Coronary artery (tissue), 2 donors: ENCODE data around the gene CISTR.
A peak's percentile ranks its signal among the peaks of the same experiment; 100 is the strongest.

ENCODE experiments used
- DNase-seq: peaks from one replicate; pipeline ENCODE4 v3.0.0-alpha.2; 2017; ENCODE audit warnings: low spot score
- H3K27ac ChIP-seq, 2 donors: fragments of 200-600 bp; sonication (generic); one replicate each; pipeline ENCODE4 v1.5.1; 2016 to 2019
- H3K4me3 ChIP-seq: fragments of 200-600 bp; sonication (generic); 2 replicates; pipeline ENCODE4 v1.5.1; 2016; ENCODE audit warnings: mild to moderate bottlenecking, moderate library complexity
- CTCF ChIP-seq: fragments of 200-600 bp; sonication (generic); IDR thresholded peaks from one replicate; pipeline ENCODE4 v1.5.1; 2019; ENCODE audit warnings: antibody characterized with exemption

The CISTR gene

GRCh38 chr12:53751336-53752191, at the start of gene CISTR:
TSS of gene CISTR (minus strand) at chr12:53751979.
- no peak within 1 kb of the TSS for H3K27ac ChIP-seq
- no peak for DNase-seq
- H3K4me3 ChIP-seq = peak within 1 kb of the TSS; percentile 78
- no peak for TF ChIP-seq CTCF

- Histone ChIP-seq H3K4me3 (no peak overlapping the region), H3K27ac (no peak overlapping the region)
- DNase-seq = no peak
- no peak for TF ChIP-seq CTCF
These were observed 46.8 kb upstream of the CISTR start for GRCh38 chr12:53798575-53798974.

GRCh38 chr12:53795927-53796326, 44.1 kb upstream of the CISTR start:
- DNase-seq = no peak
- Histone ChIP-seq H3K4me3 (no peak overlapping the region), H3K27ac (no peak overlapping the region)
- TF ChIP-seq CTCF = no peak

- no peak for TF ChIP-seq CTCF
- no peak for DNase-seq
- Histone ChIP-seq H3K27ac (no peak overlapping the region), H3K4me3 (no peak overlapping the region)
These were observed 41.4 kb upstream of the CISTR start for GRCh38 chr12:53793221-53793620.

- no peak for DNase-seq
- no peak for TF ChIP-seq CTCF
- no peak overlapping the region for H3K27ac ChIP-seq
- no peak overlapping the region for H3K4me3 ChIP-seq
These were observed 40.1 kb upstream of the CISTR start for GRCh38 chr12:53791735-53792326.

GRCh38 chr12:53789570-53789969, 37.8 kb upstream of the CISTR start:
- TF ChIP-seq CTCF = no peak
- no peak overlapping the region for H3K27ac ChIP-seq
- no peak overlapping the region for H3K4me3 ChIP-seq
- DNase-seq = no peak

- no peak for TF ChIP-seq CTCF
- no peak overlapping the region for H3K27ac ChIP-seq
- H3K4me3 ChIP-seq = no peak overlapping the region
- no peak for DNase-seq
These were observed 37.1 kb upstream of the CISTR start for GRCh38 chr12:53788892-53789291.
